ENCODE results near the gene HK2.

The HK2 gene

GRCh38 chr2:74858281-74858680 is 24.4 kb downstream of the HK2 start:
- H3K9me3 ChIP-seq (ENCODE audit: control insufficient read depth, low read length): no peaks in the 10 kb centered on the region
- H2AFZ ChIP-seq (ENCODE audit: low read depth, low read length): no peak overlapping the region
- H4K8ac ChIP-seq (ENCODE audit: low read length): no peak overlapping the region
- no peak overlapping the region for H2BK15ac ChIP-seq (ENCODE audit: low read depth, poor library complexity, severe bottlenecking)
- H3K4ac ChIP-seq (ENCODE audit: low read depth in 1 of 2, low read length in 2 of 2): no peak overlapping the region
- no peak overlapping the region for H3K23ac ChIP-seq (ENCODE audit: low read length in 2 of 2)
- no peak overlapping the region for H3K4me3 ChIP-seq (ENCODE audit: insufficient read depth in 1 of 2, low read depth in 1 of 2, low read length in 2 of 2)
- no peak overlapping the region for H2BK120ac ChIP-seq (ENCODE audit: low read depth, low read length)
- no peak for DNase-seq
- peaks cover 4 to 91% of the 10 kb centered on the region in 2 experiments for H3K36me3 ChIP-seq (ENCODE audit: control insufficient read depth in 1 of 2, insufficient read depth in 2 of 2, low read depth in 1 of 2, low read length in 2 of 2)
- H3K4me2 ChIP-seq (ENCODE audit: low read length, poor library complexity, severe bottlenecking): no peak overlapping the region
- H2BK5ac ChIP-seq (ENCODE audit: low read depth, low read length, poor library complexity, severe bottlenecking): no peak overlapping the region
- no peak overlapping the region for H2BK12ac ChIP-seq (ENCODE audit: low read length in 2 of 2)
- no peaks in the 10 kb centered on the region for H3K4me1 ChIP-seq (ENCODE audit: control insufficient read depth, insufficient read depth, low read depth, low read length)
- no peaks in the 10 kb centered on the region for H3K27me3 ChIP-seq (ENCODE audit: control insufficient read depth in 1 of 2, insufficient read depth in 1 of 2, low read length in 2 of 2)
- H3K27ac ChIP-seq (ENCODE audit: low read length, poor library complexity, severe bottlenecking): no peak overlapping the region
- no peak overlapping the region for H2AK5ac ChIP-seq (ENCODE audit: low read length, severe bottlenecking)
- no peak overlapping the region for H3K18ac ChIP-seq (ENCODE audit: low read depth in 1 of 2, low read length in 2 of 2)
- no peak overlapping the region for H3K14ac ChIP-seq (ENCODE audit: low read length in 2 of 2)
- H3K79me1 ChIP-seq (replicated peaks; ENCODE audit: low read length, poor library complexity, severe bottlenecking): no peaks in the 10 kb centered on the region
- H3K9ac ChIP-seq (ENCODE audit: low read length): no peak overlapping the region
- H4K91ac ChIP-seq (ENCODE audit: low read length): no peak overlapping the region
- WGBS: 89% methylated on average over 2 of the region's 3 CpGs

- Histone ChIP-seq H3K4me2 (ENCODE audit: low read length, poor library complexity, severe bottlenecking) (no peak overlapping the region), H2AFZ (ENCODE audit: low read depth, low read length) (no peak overlapping the region), H4K91ac (ENCODE audit: low read length) (no peak overlapping the region), H2BK15ac (ENCODE audit: low read depth, poor library complexity, severe bottlenecking) (no peak overlapping the region), H2BK5ac (ENCODE audit: low read depth, low read length, poor library complexity, severe bottlenecking) (no peak overlapping the region), H3K18ac (ENCODE audit: low read depth in 1 of 2, low read length in 2 of 2) (no peak overlapping the region), H3K27ac (ENCODE audit: low read length, poor library complexity, severe bottlenecking) (no peak overlapping the region), H3K9ac (ENCODE audit: low read length) (no peak overlapping the region), H3K27me3 (ENCODE audit: control insufficient read depth in 1 of 2, insufficient read depth in 1 of 2, low read length in 2 of 2) (no peaks in the 10 kb centered on the region), H2AK5ac (ENCODE audit: low read length, severe bottlenecking) (no peak overlapping the region), H3K79me1 (replicated peaks; ENCODE audit: low read length, poor library complexity, severe bottlenecking) (no peaks in the 10 kb centered on the region), H3K23ac (ENCODE audit: low read length in 2 of 2) (no peak overlapping the region), H3K4me3 (ENCODE audit: insufficient read depth in 1 of 2, low read depth in 1 of 2, low read length in 2 of 2) (no peak overlapping the region), H3K14ac (ENCODE audit: low read length in 2 of 2) (no peak overlapping the region), H4K8ac (ENCODE audit: low read length) (no peak overlapping the region), H3K4ac (ENCODE audit: low read depth in 1 of 2, low read length in 2 of 2) (no peak overlapping the region), H2BK12ac (ENCODE audit: low read length in 2 of 2) (no peak overlapping the region), H2BK120ac (ENCODE audit: low read depth, low read length) (no peak overlapping the region), H3K36me3 (ENCODE audit: control insufficient read depth in 1 of 2, insufficient read depth in 2 of 2, low read depth in 1 of 2, low read length in 2 of 2) (peaks cover 0 to 91% of the 10 kb centered on the region in 2 experiments), H3K9me3 (ENCODE audit: control insufficient read depth, low read length) (no peaks in the 10 kb centered on the region), H3K4me1 (ENCODE audit: control insufficient read depth, insufficient read depth, low read depth, low read length) (peaks cover 2% of the 10 kb centered on the region)
- no peak for DNase-seq
- WGBS: 99% methylated on average over 3 of the region's 3 CpGs
Measured at GRCh38 chr2:74860079-74860478, 26.2 kb downstream of the HK2 start.

GRCh38 chr2:74860521-74860920 is 26.6 kb downstream of the HK2 start:
- Histone ChIP-seq H3K23ac (ENCODE audit: low read length in 2 of 2) (no peak overlapping the region), H3K4ac (ENCODE audit: low read depth in 1 of 2, low read length in 2 of 2) (no peak overlapping the region), H2BK15ac (ENCODE audit: low read depth, poor library complexity, severe bottlenecking) (no peak overlapping the region), H4K8ac (ENCODE audit: low read length) (no peak overlapping the region), H3K36me3 (ENCODE audit: control insufficient read depth in 1 of 2, insufficient read depth in 2 of 2, low read depth in 1 of 2, low read length in 2 of 2) (peaks cover 0 to 91% of the 10 kb centered on the region in 2 experiments), H4K91ac (ENCODE audit: low read length) (no peak overlapping the region), H2AK5ac (ENCODE audit: low read length, severe bottlenecking) (no peak overlapping the region), H3K9me3 (ENCODE audit: control insufficient read depth, low read length) (no peaks in the 10 kb centered on the region), H3K14ac (ENCODE audit: low read length in 2 of 2) (no peak overlapping the region), H3K79me1 (replicated peaks; ENCODE audit: low read length, poor library complexity, severe bottlenecking) (no peaks in the 10 kb centered on the region), H3K27me3 (ENCODE audit: control insufficient read depth in 1 of 2, insufficient read depth in 1 of 2, low read length in 2 of 2) (no peaks in the 10 kb centered on the region), H2BK120ac (ENCODE audit: low read depth, low read length) (no peak overlapping the region), H2AFZ (ENCODE audit: low read depth, low read length) (no peak overlapping the region), H3K18ac (ENCODE audit: low read depth in 1 of 2, low read length in 2 of 2) (no peak overlapping the region), H2BK12ac (ENCODE audit: low read length in 2 of 2) (no peak overlapping the region), H2BK5ac (ENCODE audit: low read depth, low read length, poor library complexity, severe bottlenecking) (no peak overlapping the region), H3K9ac (ENCODE audit: low read length) (no peak overlapping the region), H3K4me2 (ENCODE audit: low read length, poor library complexity, severe bottlenecking) (no peak overlapping the region), H3K4me1 (ENCODE audit: control insufficient read depth, insufficient read depth, low read depth, low read length) (peaks cover 7% of the 10 kb centered on the region), H3K27ac (ENCODE audit: low read length, poor library complexity, severe bottlenecking) (no peak overlapping the region), H3K4me3 (ENCODE audit: insufficient read depth in 1 of 2, low read depth in 1 of 2, low read length in 2 of 2) (no peak overlapping the region)
- 94% methylated on average over 2 of the region's 3 CpGs for WGBS
- DNase-seq: no peak

- Histone ChIP-seq H3K79me1 (replicated peaks; ENCODE audit: low read length, poor library complexity, severe bottlenecking) (no peaks in the 10 kb centered on the region), H3K9me3 (ENCODE audit: control insufficient read depth, low read length) (no peaks in the 10 kb centered on the region), H3K14ac (ENCODE audit: low read length in 2 of 2) (no peak overlapping the region), H4K91ac (ENCODE audit: low read length) (no peak overlapping the region), H2BK12ac (ENCODE audit: low read length in 2 of 2) (no peak overlapping the region), H4K8ac (ENCODE audit: low read length) (no peak overlapping the region), H2BK120ac (ENCODE audit: low read depth, low read length) (no peak overlapping the region), H3K18ac (ENCODE audit: low read depth in 1 of 2, low read length in 2 of 2) (no peak overlapping the region), H3K4me2 (ENCODE audit: low read length, poor library complexity, severe bottlenecking) (no peak overlapping the region), H3K27me3 (ENCODE audit: control insufficient read depth in 1 of 2, insufficient read depth in 1 of 2, low read length in 2 of 2) (no peaks in the 10 kb centered on the region), H2AFZ (ENCODE audit: low read depth, low read length) (no peak overlapping the region), H3K4me1 (ENCODE audit: control insufficient read depth, insufficient read depth, low read depth, low read length) (peaks cover 17% of the 10 kb centered on the region), H3K4ac (ENCODE audit: low read depth in 1 of 2, low read length in 2 of 2) (no peak overlapping the region), H2AK5ac (ENCODE audit: low read length, severe bottlenecking) (no peak overlapping the region), H3K23ac (ENCODE audit: low read length in 2 of 2) (no peak overlapping the region), H2BK15ac (ENCODE audit: low read depth, poor library complexity, severe bottlenecking) (no peak overlapping the region), H2BK5ac (ENCODE audit: low read depth, low read length, poor library complexity, severe bottlenecking) (no peak overlapping the region), H3K4me3 (ENCODE audit: insufficient read depth in 1 of 2, low read depth in 1 of 2, low read length in 2 of 2) (no peak overlapping the region), H3K36me3 (ENCODE audit: control insufficient read depth in 1 of 2, insufficient read depth in 2 of 2, low read depth in 1 of 2, low read length in 2 of 2) (peaks cover 0 to 91% of the 10 kb centered on the region in 2 experiments), H3K27ac (ENCODE audit: low read length, poor library complexity, severe bottlenecking) (no peak overlapping the region), H3K9ac (ENCODE audit: low read length) (no peak overlapping the region)
- 90% methylated on average over 4 of the region's 5 CpGs for WGBS
- no peak for DNase-seq
Measured at GRCh38 chr2:74861531-74861930, 27.6 kb downstream of the HK2 start.
